Transverse colon (tissue), 4 donors: ENCODE measurements around the gene KCTD19. TPM values are rescaled to one million over a fixed set of nuclear protein-coding genes. Genes with fewer than 3 reads are reported as not detected.
A peak's percentile ranks its signal among the peaks of the same experiment; 100 is the strongest.

ENCODE experiments used
- DNase-seq: peaks from one replicate; pipeline ENCODE4 v3.0.0-alpha.2; 2019
- H3K27ac ChIP-seq, 4 donors: fragments of 200-600 bp; sonication (generic); 2 replicates each; pipeline ENCODE4 v1.5.1; 2016 to 2018; ENCODE audit warnings: inconsistent platforms in 4 of 4
- H3K27me3 ChIP-seq: fragments of 200-600 bp; sonication (generic); 2 replicates; pipeline ENCODE4 v1.5.1; 2017; ENCODE audit warnings: inconsistent platforms
- H3K36me3 ChIP-seq, 4 donors: fragments of 200-600 bp; sonication (generic); 2 replicates each; pipeline ENCODE4 v1.5.1; 2017 to 2019; ENCODE audit warnings: inconsistent platforms in 4 of 4
- H3K4me1 ChIP-seq, 4 donors: fragments of 200-600 bp; sonication (generic); 2 replicates each; pipeline ENCODE4 v1.5.1; 2017 to 2020; ENCODE audit warnings: inconsistent platforms in 4 of 4
- H3K4me3 ChIP-seq, 4 donors: fragments of 200-600 bp; sonication (generic); 1 replicate in 1 of 4; 2 replicates in 3 of 4; pipeline versions ENCODE4 v1.5.1 to v1.6.1; 2017 to 2019; ENCODE audit warnings: inconsistent platforms in 4 of 4
- H3K9me3 ChIP-seq, 2 donors: fragments of 200-600 bp; sonication (generic); 2 replicates each; pipeline ENCODE4 v1.5.1; 2017 to 2019; ENCODE audit warnings: inconsistent platforms in 2 of 2
- CTCF ChIP-seq, 5 experiments: fragments of 200-600 bp in 3 of 5; fragments of 450-650 bp in 2 of 5; sonication (generic) in 3 of 5; IDR thresholded peaks; 1 replicate in 2 of 5; 2 replicates in 3 of 5; pipeline ENCODE4 v1.5.1; 2016 to 2017; ENCODE audit warnings: antibody characterized with exemption in 5 of 5, inconsistent platforms in 3 of 5, mild to moderate bottlenecking in 2 of 5, moderate library complexity in 1 of 5
- EP300 ChIP-seq: sonication (generic); formaldehyde crosslinking; IDR thresholded peaks from one replicate; pipeline ENCODE4 v1.6.1; 2017; ENCODE audit warnings: antibody characterized with exemption, low read depth
- POLR2A ChIP-seq: fragments of 450-650 bp; IDR thresholded peaks from one replicate; pipeline ENCODE4 v1.6.1; 2016; ENCODE audit warnings: antibody characterized with exemption, mild to moderate bottlenecking, moderate library complexity
- POLR2AphosphoS5 ChIP-seq, 3 donors: sonication (generic); formaldehyde crosslinking; IDR thresholded peaks; one replicate each; pipeline ENCODE4 v1.6.1; 2016; ENCODE audit warnings: antibody characterized with exemption in 3 of 3
- WGBS, 2 donors: methylation state at CpG; one replicate each; pipeline ENCODE4 v1.1.5; 2018; ENCODE audit warnings: low coverage in 1 of 2; 5-methylcytosine and 5-hydroxymethylcytosine counted together
- in situ Hi-C, 4 donors: fragments of 200-750 bp; cut with MboI; loops; one replicate each; pipeline versions ENCODE4 v1.15.0 to v1.15.1; 2017; ENCODE audit warnings: low sequenced_read_pairs in 3 of 4, low pct_ligation_motif_present in 1 of 4, low pct_unique_long_range_greater_than_20kb in 1 of 4
- intact Hi-C: fragments of 100-400 bp; cut with DNase I; formaldehyde crosslinking; loops from one replicate; pipeline ENCODE4 v1.15.1; 2023; ENCODE audit warnings: low total_unique reads
- total RNA-seq, 4 donors: library from RNA; depleted of rRNA; stranded (reverse); fragments of >200 nt; gene quantifications; one replicate each; pipeline ENCODE4 v1.1.0, GENCODE V29; 2016

Gene KCTD19
- total RNA-seq, 4 donors from 2014 or later = not detected

GRCh38 chr16:67350324-67350723 lies 23.8 kb upstream of the KCTD19 start:
- H3K27me3 ChIP-seq = no peaks in the 10 kb centered on the region
- H3K4me3 ChIP-seq = no peak overlapping the region
- peaks cover 0 to 15% (median 4%) of the 10 kb centered on the region in 4 donors for H3K4me1 ChIP-seq
- intact Hi-C loops (no loop called here), in situ Hi-C loops (no loop called here)
- DNase-seq = no peak
- no peak overlapping the region for H3K27ac ChIP-seq
- H3K36me3 ChIP-seq = no peaks in the 10 kb centered on the region
- TF ChIP-seq POLR2AphosphoS5 (IDR thresholded peaks at IDR 0.05) (no peak), POLR2A (no peak), CTCF (IDR thresholded peaks at IDR 0.05) (no peak), EP300 (no peak)
- WGBS, 2 donors = 97 to 100% methylated on average over 1 of the region's 1 CpG
- H3K9me3 ChIP-seq = no peaks in the 10 kb centered on the region

GRCh38 chr16:67349172-67349571 lies 22.6 kb upstream of the KCTD19 start:
- no peaks in the 10 kb centered on the region for H3K36me3 ChIP-seq
- H3K27me3 ChIP-seq = no peaks in the 10 kb centered on the region
- in situ Hi-C loops = no loop called here
- peaks cover 0 to 20% (median 4%) of the 10 kb centered on the region in 4 donors for H3K4me1 ChIP-seq
- no peak overlapping the region for H3K27ac ChIP-seq
- intact Hi-C loops = no loop called here
- peak; percentile 26 to 38 (median 31) for TF ChIP-seq CTCF (IDR thresholded peaks at IDR 0.05)
- no peak for TF ChIP-seq POLR2A
- no peak for TF ChIP-seq POLR2AphosphoS5 (IDR thresholded peaks at IDR 0.05)
- H3K9me3 ChIP-seq = no peaks in the 10 kb centered on the region
- H3K4me3 ChIP-seq = no peak overlapping the region
- no peak for DNase-seq

- intact Hi-C loops = no loop called here
Observed at GRCh38 chr16:67346341-67346740, 19.8 kb upstream of the KCTD19 start.

GRCh38 chr16:67345401-67345800 lies 18.9 kb upstream of the KCTD19 start:
- in situ Hi-C loops (no loop called here), intact Hi-C loops (no loop called here)
- H3K36me3 ChIP-seq = no peaks in the 10 kb centered on the region
- DNase-seq = peak; percentile 14
- H3K4me3 ChIP-seq = no peak overlapping the region
- TF ChIP-seq POLR2AphosphoS5 (IDR thresholded peaks at IDR 0.05) (no peak), EP300 (no peak), CTCF (IDR thresholded peaks at IDR 0.05) (no peak), POLR2A (no peak)
- H3K27ac ChIP-seq = peak overlapping the region in 3 of 4 donors; percentile 51 to 56 (median 53)
- peaks cover 0 to 20% (median 4%) of the 10 kb centered on the region in 4 donors for H3K4me1 ChIP-seq
- H3K9me3 ChIP-seq = no peaks in the 10 kb centered on the region
- 49 to 50% methylated on average over 1 of the region's 1 CpG for WGBS, 2 donors
- H3K27me3 ChIP-seq = no peaks in the 10 kb centered on the region

More at GRCh38 chr16:67346341-67346740, 19.8 kb upstream of the KCTD19 start:
- Histone ChIP-seq H3K4me1 (peaks cover 0 to 20% (median 4%) of the 10 kb centered on the region in 4 donors), H3K9me3 (no peaks in the 10 kb centered on the region), H3K4me3 (no peak overlapping the region), H3K27me3 (no peaks in the 10 kb centered on the region), H3K27ac (peak overlapping the region in 1 of 4 donors; percentile 53), H3K36me3 (no peaks in the 10 kb centered on the region)
- in situ Hi-C loops = no loop called here
- DNase-seq = no peak
- TF ChIP-seq EP300 = no peak
- TF ChIP-seq POLR2A = no peak
- no peak for TF ChIP-seq POLR2AphosphoS5 (IDR thresholded peaks at IDR 0.05)
- no peak for TF ChIP-seq CTCF (IDR thresholded peaks at IDR 0.05)
- WGBS, 2 donors = 53 to 60% methylated on average over 3 of the region's 3 CpGs
